Keratinocyte (primary cell): Measurements from ENCODE around the gene ZNF804A. TPM values are rescaled to one million over a fixed set of nuclear protein-coding genes. Genes with fewer than 3 reads are reported as not detected.

Source experiments
- DNase-seq: peaks from one replicate; pipeline ENCODE4 v3.0.0-alpha.2; 2011; ENCODE audit warnings: low read depth, missing footprints, low spot score
- FAIRE-seq: peaks from 2 replicates; lab custom pipeline; 2011; peaks lifted over from hg19 to GRCh38; lab: Jason Lieb, UNC
- H2AFZ ChIP-seq: 2 replicates; pipeline ENCODE4 v1.6.0; 2012; ENCODE audit warnings: low read length, control low read depth, inconsistent platforms; ENCODE audit not compliant: control insufficient read depth
- H3K27ac ChIP-seq: 2 replicates; pipeline ENCODE4 v1.5.1; 2011; ENCODE audit warnings: low read length; ENCODE audit not compliant: control insufficient read depth, insufficient read depth
- H3K27me3 ChIP-seq: 3 replicates; pipeline ENCODE4 v1.6.0; 2011; ENCODE audit warnings: low read length; ENCODE audit not compliant: control insufficient read depth, insufficient read depth; ENCODE audit errors: extremely low read depth
- H3K36me3 ChIP-seq, 2 experiments: 2 replicates in 1 of 2; 3 replicates in 1 of 2; pipeline ENCODE4 v1.5.1; 2011; ENCODE audit warnings: low read length in 2 of 2, mild to moderate bottlenecking in 1 of 2; ENCODE audit not compliant: control insufficient read depth in 2 of 2, insufficient read depth in 2 of 2; ENCODE audit errors: extremely low read depth in 1 of 2
- H3K4me1 ChIP-seq: 3 replicates; pipeline ENCODE4 v1.5.1; 2011; ENCODE audit warnings: low read length; ENCODE audit not compliant: control insufficient read depth, insufficient read depth; ENCODE audit errors: extremely low read depth
- H3K4me2 ChIP-seq: 3 replicates; pipeline ENCODE4 v1.6.0; 2011; ENCODE audit warnings: low read depth, low read length; ENCODE audit not compliant: control insufficient read depth, insufficient read depth; ENCODE audit errors: extremely low read depth
- H3K4me3 ChIP-seq, 3 experiments: fragments of 200-600 bp in 1 of 3; sonication (generic) in 1 of 3; 2 replicates in 2 of 3; 3 replicates in 1 of 3; pipeline ENCODE4 v1.5.1; 2011 to 2016; ENCODE audit warnings: low read length in 3 of 3, mild to moderate bottlenecking in 3 of 3, control low read depth in 2 of 3, inconsistent platforms in 1 of 3, low read depth in 1 of 3, mixed read lengths in 1 of 3, mixed run types in 1 of 3, moderate library complexity in 1 of 3; ENCODE audit not compliant: control insufficient read depth in 2 of 3, insufficient read depth in 2 of 3; ENCODE audit errors: extremely low read depth in 1 of 3
- H3K79me2 ChIP-seq: 2 replicates; pipeline ENCODE4 v1.6.0; 2012; ENCODE audit warnings: low read length; ENCODE audit not compliant: control insufficient read depth, insufficient read depth
- H3K9ac ChIP-seq: 3 replicates; pipeline ENCODE4 v1.6.0; 2011; ENCODE audit warnings: low read length; ENCODE audit not compliant: control insufficient read depth, insufficient read depth; ENCODE audit errors: extremely low read depth
- H3K9me1 ChIP-seq: 3 replicates; pipeline ENCODE4 v1.6.0; 2011; ENCODE audit warnings: low read length; ENCODE audit not compliant: control insufficient read depth, insufficient read depth; ENCODE audit errors: extremely low read depth
- H3K9me3 ChIP-seq: 2 replicates; pipeline ENCODE4 v1.5.1; 2012; ENCODE audit warnings: low read depth, low read length; ENCODE audit not compliant: control insufficient read depth
- H4K20me1 ChIP-seq: 3 replicates; pipeline ENCODE4 v1.6.0; 2011; ENCODE audit warnings: low read length; ENCODE audit not compliant: control insufficient read depth, insufficient read depth; ENCODE audit errors: extremely low read depth
- CTCF ChIP-seq, 3 experiments: IDR thresholded peaks in 1 of 3; conservative IDR thresholded peaks in 1 of 3; optimal IDR thresholded peaks in 1 of 3; 2 replicates in 2 of 3; 3 replicates in 1 of 3; pipeline versions ENCODE3 to v1.5.1; 2011; ENCODE audit warnings: low read length in 3 of 3, mild to moderate bottlenecking in 3 of 3, moderate library complexity in 2 of 3, control low read depth in 1 of 3, inconsistent platforms in 1 of 3; ENCODE audit not compliant: insufficient read depth in 2 of 3; ENCODE audit errors: extremely low read depth in 1 of 3
- EZH2 ChIP-seq: IDR thresholded peaks from one replicate; pipeline ENCODE4 v1.6.1; 2012; ENCODE audit warnings: inconsistent platforms, mild to moderate bottlenecking, low read length, moderate library complexity
- dilution Hi-C: fragments of 300-500 bp; cut with MboI; formaldehyde crosslinking; loops from one replicate; pipeline ENCODE4 v1.7.0; 2020; ENCODE audit warnings: low sequenced_read_pairs; ENCODE audit not compliant: extremely low pct_ligation_motif_present
- polyA plus RNA-seq, 5 experiments: library from polyadenylated mRNA; depleted of rRNA in 3 of 5; stranded (reverse) in 3 of 5; stranded (forward) in 1 of 5; unstranded in 1 of 5; fragments of >200 nt; gene quantifications; 1 replicate in 1 of 5; 2 replicates in 3 of 5; 3 replicates in 1 of 5; pipeline versions ENCODE4 v1.2.1 to v1.2.3, GENCODE V29; 2011 to 2012; ENCODE audit warnings: missing spikeins in 2 of 5, low read depth in 1 of 5, low replicate concordance in 1 of 5

ZNF804A gene
- polyA plus RNA-seq, 1 donor (not counting 4 experiments of a cell fraction or from before 2014, with no cell fraction given): 0.08 TPM

GRCh38 chr2:184780384-184780783, 182.1 kb downstream of the ZNF804A start:
- Histone ChIP-seq H3K9me3 (no peaks in the 10 kb centered on the region), H3K79me2 (no peaks in the 10 kb centered on the region), H4K20me1 (no peaks in the 10 kb centered on the region), H3K4me3 (no peak overlapping the region), H3K9me1 (no peaks in the 10 kb centered on the region), H3K27me3 (no peaks in the 10 kb centered on the region), H2AFZ (no peak overlapping the region), H3K27ac (no peak overlapping the region), H3K9ac (no peak overlapping the region), H3K36me3 (no peaks in the 10 kb centered on the region), H3K4me1 (no peaks in the 10 kb centered on the region), H3K4me2 (no peak overlapping the region)
- dilution Hi-C loops: no loop called here
- FAIRE-seq (no peak), DNase-seq (no peak)
- no peak for TF ChIP-seq CTCF (optimal IDR thresholded peaks at IDR 0.05 in 1 of 3, IDR thresholded peaks at IDR 0.05 in 1 of 3, conservative IDR thresholded peaks at IDR 0.05 in 1 of 3; ENCODE audit: extremely low read depth in 1 of 3, insufficient read depth in 2 of 3, low read length in 3 of 3)
- no peak for TF ChIP-seq EZH2

- TF ChIP-seq EZH2: no peak
- no peak for TF ChIP-seq CTCF (optimal IDR thresholded peaks at IDR 0.05 in 1 of 3, IDR thresholded peaks at IDR 0.05 in 1 of 3, conservative IDR thresholded peaks at IDR 0.05 in 1 of 3; ENCODE audit: extremely low read depth in 1 of 3, insufficient read depth in 2 of 3, low read length in 3 of 3)
- H3K27ac ChIP-seq: no peak overlapping the region
- H3K4me2 ChIP-seq: no peak overlapping the region
- no peaks in the 10 kb centered on the region for H3K27me3 ChIP-seq
- H3K4me3 ChIP-seq: no peak overlapping the region
- no peaks in the 10 kb centered on the region for H3K9me3 ChIP-seq
- no peaks in the 10 kb centered on the region for H3K36me3 ChIP-seq
- no peaks in the 10 kb centered on the region for H3K9me1 ChIP-seq
- H3K79me2 ChIP-seq: no peaks in the 10 kb centered on the region
- DNase-seq (no peak), FAIRE-seq (no peak)
- dilution Hi-C loops: no loop called here
- no peaks in the 10 kb centered on the region for H3K4me1 ChIP-seq
- no peaks in the 10 kb centered on the region for H4K20me1 ChIP-seq
- H2AFZ ChIP-seq: no peak overlapping the region
- H3K9ac ChIP-seq: no peak overlapping the region
These were observed 182.6 kb downstream of the ZNF804A start for GRCh38 chr2:184780944-184781343.
